Effector CD4-positive, alpha-beta T cell (primary cell): ENCODE measurements around the gene NAB1.

ENCODE experiments used
- DNase-seq: peaks from one replicate; pipeline ENCODE4 v3.0.0-alpha.2; 2020

Gene NAB1

GRCh38 chr2:190637281-190637734 lies 11.6 kb upstream of the NAB1 start:
- no peak for DNase-seq

GRCh38 chr2:190637903-190638618 lies 10.8 kb upstream of the NAB1 start:
- no peak for DNase-seq

GRCh38 chr2:190640117-190640516 lies 8.8 kb upstream of the NAB1 start:
- no peak for DNase-seq

- DNase-seq, result no peak
These were observed 7.4 kb upstream of the NAB1 start for GRCh38 chr2:190641469-190641868.

GRCh38 chr2:190646780-190647522 lies 1.9 kb upstream of the NAB1 start:
- no peak for DNase-seq

GRCh38 chr2:190648289-190649034 lies 421 bp upstream of the NAB1 start:
- peak; percentile 91 for DNase-seq

- DNase-seq, result no peak
These were observed 1.0 kb downstream of the NAB1 start for GRCh38 chr2:190649798-190650390.

GRCh38 chr2:190651413-190651812 lies 2.5 kb downstream of the NAB1 start:
- DNase-seq, result no peak

- no peak for DNase-seq
These were observed 4.3 kb downstream of the NAB1 start for GRCh38 chr2:190653231-190653630.

GRCh38 chr2:190653931-190654330 lies 5.0 kb downstream of the NAB1 start:
- no peak for DNase-seq

- DNase-seq, result no peak
These were observed 6.2 kb downstream of the NAB1 start for GRCh38 chr2:190655113-190655512.

GRCh38 chr2:190655570-190655969 lies 6.7 kb downstream of the NAB1 start:
- no peak for DNase-seq

GRCh38 chr2:190656301-190656700 lies 7.4 kb downstream of the NAB1 start:
- no peak for DNase-seq

GRCh38 chr2:190657474-190658255 lies 8.8 kb downstream of the NAB1 start:
- no peak for DNase-seq

- no peak for DNase-seq
These were observed 10.7 kb downstream of the NAB1 start for GRCh38 chr2:190659553-190659952.

- no peak for DNase-seq
These were observed 13.9 kb downstream of the NAB1 start for GRCh38 chr2:190662754-190663153.

- DNase-seq, result no peak
These were observed 14.5 kb downstream of the NAB1 start for GRCh38 chr2:190663348-190663747.

GRCh38 chr2:190663839-190664238 lies 15.0 kb downstream of the NAB1 start:
- no peak for DNase-seq

- DNase-seq, result no peak
These were observed 15.4 kb downstream of the NAB1 start for GRCh38 chr2:190664240-190664639.

- DNase-seq, result no peak
These were observed 18.0 kb downstream of the NAB1 start for GRCh38 chr2:190666895-190667294.

GRCh38 chr2:190668892-190669291 lies 20.0 kb downstream of the NAB1 start:
- no peak for DNase-seq

- no peak for DNase-seq
These were observed 21.5 kb downstream of the NAB1 start for GRCh38 chr2:190670182-190670946.
